Gastrocnemius medialis (tissue), 4 donors: ENCODE results near the gene DCAF12.

Experiments used
- POLR2A ChIP-seq, 2 donors: fragments of 450-650 bp; IDR thresholded peaks; one replicate each; pipeline ENCODE4 v1.6.1; 2017; ENCODE audit warnings: antibody characterized with exemption in 2 of 2, mild to moderate bottlenecking in 2 of 2, moderate library complexity in 2 of 2
- TF ChIP-seq, protein P1 (sequence below), 5 experiments: fragments of 450-650 bp in 3 of 5; fragments of 200-600 bp in 2 of 5; sonication (generic) in 2 of 5; IDR thresholded peaks in 4 of 5; conservative IDR thresholded peaks in 1 of 5; 1 replicate in 4 of 5; 2 replicates in 1 of 5; pipeline ENCODE4 v1.5.1; 2016 to 2019; ENCODE audit warnings: antibody characterized with exemption in 5 of 5, mild to moderate bottlenecking in 3 of 5, moderate library complexity in 3 of 5

DNA sequence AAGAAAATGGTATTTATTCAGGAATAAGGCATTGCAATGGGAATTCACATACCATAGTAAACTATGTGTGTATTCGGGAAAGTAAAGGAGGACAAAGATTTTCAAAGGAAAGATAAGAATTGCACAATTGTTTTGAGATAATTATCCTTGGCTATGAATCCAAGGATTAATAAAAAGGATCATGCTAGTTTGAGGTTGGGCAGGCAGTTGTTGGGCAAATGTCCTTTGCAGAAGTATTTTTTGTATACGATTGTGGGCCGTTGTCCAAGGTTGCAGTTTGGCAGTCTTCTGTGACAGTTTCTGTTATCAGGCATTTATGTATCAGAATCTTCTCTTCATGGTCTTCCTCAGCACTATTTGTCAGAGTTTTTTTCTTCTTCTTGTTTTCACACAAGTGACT is 67.2 kb downstream of the DCAF12 start:
- TF ChIP-seq, protein P1, sequence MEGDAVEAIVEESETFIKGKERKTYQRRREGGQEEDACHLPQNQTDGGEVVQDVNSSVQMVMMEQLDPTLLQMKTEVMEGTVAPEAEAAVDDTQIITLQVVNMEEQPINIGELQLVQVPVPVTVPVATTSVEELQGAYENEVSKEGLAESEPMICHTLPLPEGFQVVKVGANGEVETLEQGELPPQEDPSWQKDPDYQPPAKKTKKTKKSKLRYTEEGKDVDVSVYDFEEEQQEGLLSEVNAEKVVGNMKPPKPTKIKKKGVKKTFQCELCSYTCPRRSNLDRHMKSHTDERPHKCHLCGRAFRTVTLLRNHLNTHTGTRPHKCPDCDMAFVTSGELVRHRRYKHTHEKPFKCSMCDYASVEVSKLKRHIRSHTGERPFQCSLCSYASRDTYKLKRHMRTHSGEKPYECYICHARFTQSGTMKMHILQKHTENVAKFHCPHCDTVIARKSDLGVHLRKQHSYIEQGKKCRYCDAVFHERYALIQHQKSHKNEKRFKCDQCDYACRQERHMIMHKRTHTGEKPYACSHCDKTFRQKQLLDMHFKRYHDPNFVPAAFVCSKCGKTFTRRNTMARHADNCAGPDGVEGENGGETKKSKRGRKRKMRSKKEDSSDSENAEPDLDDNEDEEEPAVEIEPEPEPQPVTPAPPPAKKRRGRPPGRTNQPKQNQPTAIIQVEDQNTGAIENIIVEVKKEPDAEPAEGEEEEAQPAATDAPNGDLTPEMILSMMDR (IDR thresholded peaks at IDR 0.05 in 4 of 5, conservative IDR thresholded peaks at IDR 0.05 in 1 of 5) = no peak
- no peak for TF ChIP-seq POLR2A (IDR thresholded peaks at IDR 0.05)
